Measurements from ENCODE around the gene TRIM23.
"Not testable (repeated sequence)": the region's sequence is repeated elsewhere in the genome, so short reads cannot be mapped to it uniquely, and the experiment has no call there.

TRIM23 gene

GRCh38 chr5:65620021-65620420 is 4.1 kb downstream of the TRIM23 start:
- no peaks in the 10 kb centered on the region for H3K27me3 Mint-ChIP-seq
- no peak overlapping the region for H3K27ac Mint-ChIP-seq
- ATAC-seq (ENCODE audit: low read depth) (no peak), DNase-seq (ENCODE audit: low spot score in 2 of 2) (no peak)
- peaks cover 9% of the 10 kb centered on the region for H3K4me1 Mint-ChIP-seq
- no peak overlapping the region for H3K4me3 Mint-ChIP-seq
- peaks cover 5% of the 10 kb centered on the region for H3K36me3 Mint-ChIP-seq
- no peaks in the 10 kb centered on the region for H3K9me3 Mint-ChIP-seq

DNA sequence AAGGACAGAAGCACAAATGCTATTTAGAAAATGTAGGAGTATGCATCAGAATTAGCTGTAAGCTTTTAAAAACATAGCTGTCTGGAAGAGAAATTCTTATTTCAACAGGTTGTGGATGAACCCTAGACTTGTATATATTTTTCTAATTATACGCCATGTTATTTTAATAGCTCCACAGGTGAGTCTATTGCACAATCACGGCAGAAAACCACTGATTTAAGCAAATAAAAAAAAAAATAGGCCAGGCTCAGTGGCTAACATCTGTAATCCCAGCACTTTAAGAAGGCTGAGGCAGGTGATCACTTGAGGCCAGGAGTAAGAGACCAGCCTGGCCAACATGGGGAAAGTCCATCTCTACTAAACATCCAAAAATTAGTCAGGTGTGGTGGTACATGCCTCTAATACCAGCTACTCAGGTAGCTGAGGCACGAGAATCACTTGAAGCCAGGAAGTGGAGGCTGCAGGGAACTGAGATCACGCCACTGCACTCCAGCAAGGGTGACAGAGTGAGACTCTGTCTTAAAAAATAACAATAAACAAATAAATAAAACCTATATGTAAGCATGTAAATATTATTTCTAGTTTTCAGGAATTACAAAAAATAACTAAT is 11.7 kb downstream of the TRIM23 start:
- Mint-ChIP-seq H3K36me3 (peaks cover 34% of the 10 kb centered on the region), H3K27ac (no peak overlapping the region), H3K9me3 (no peaks in the 10 kb centered on the region), H3K27me3 (no peaks in the 10 kb centered on the region), H3K4me3 (no peak overlapping the region), H3K4me1 (peaks cover 4% of the 10 kb centered on the region)
- DNase-seq (ENCODE audit: low spot score in 2 of 2) (no peak), ATAC-seq (ENCODE audit: low read depth) (no peak)

- H3K27ac Mint-ChIP-seq: no peak overlapping the region
- DNase-seq (ENCODE audit: low spot score in 2 of 2) (no peak), ATAC-seq (ENCODE audit: low read depth) (no peak)
- peaks cover 38% of the 10 kb centered on the region for H3K36me3 Mint-ChIP-seq
- no peak overlapping the region for H3K4me3 Mint-ChIP-seq
- peaks cover 4% of the 10 kb centered on the region for H3K4me1 Mint-ChIP-seq
- H3K27me3 Mint-ChIP-seq: no peaks in the 10 kb centered on the region
- no peaks in the 10 kb centered on the region for H3K9me3 Mint-ChIP-seq
These were observed 12.6 kb downstream of the TRIM23 start for GRCh38 chr5:65611524-65611923.

DNA sequence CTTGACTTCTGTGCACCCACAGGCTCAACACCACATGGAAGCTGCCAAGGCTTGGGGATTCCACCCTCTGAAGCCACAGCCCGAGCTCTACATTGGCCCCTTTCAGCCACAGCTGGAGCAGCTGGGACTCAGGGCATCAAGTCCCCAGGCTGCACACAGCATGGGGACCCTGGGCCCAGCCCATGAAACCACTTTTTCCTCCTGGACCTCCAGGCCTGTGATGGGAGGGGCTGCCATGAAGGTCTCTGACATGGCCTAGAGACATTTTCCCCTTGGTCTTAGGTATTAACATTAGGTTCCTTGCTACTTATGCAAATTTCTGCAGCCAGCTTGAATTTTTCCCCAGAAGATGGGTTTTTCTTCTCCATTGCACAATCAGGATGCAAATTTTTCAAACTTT is 22.4 kb downstream of the TRIM23 start:
- H3K27ac Mint-ChIP-seq; DNase-seq (ENCODE audit: low spot score in 2 of 2); H3K27me3 Mint-ChIP-seq; ATAC-seq (ENCODE audit: low read depth); H3K4me3 Mint-ChIP-seq; H3K9me3 Mint-ChIP-seq; H3K4me1 Mint-ChIP-seq: not testable (repeated sequence)
- peaks cover 53% of the 10 kb centered on the region for H3K36me3 Mint-ChIP-seq

GRCh38 chr5:65588694-65589093 is 35.4 kb downstream of the TRIM23 start:
- Mint-ChIP-seq H3K4me3 (no peak overlapping the region), H3K27me3 (no peaks in the 10 kb centered on the region), H3K36me3 (peaks cover 19% of the 10 kb centered on the region), H3K27ac (no peak overlapping the region), H3K9me3 (no peaks in the 10 kb centered on the region), H3K4me1 (no peaks in the 10 kb centered on the region)
- no peak for DNase-seq (ENCODE audit: low spot score in 2 of 2)
- no peak for ATAC-seq (ENCODE audit: low read depth)

GRCh38 chr5:65577141-65577540 is 47.0 kb downstream of the TRIM23 start:
- DNase-seq (ENCODE audit: low spot score in 2 of 2): no peak
- H3K27me3 Mint-ChIP-seq: no peaks in the 10 kb centered on the region

DNA sequence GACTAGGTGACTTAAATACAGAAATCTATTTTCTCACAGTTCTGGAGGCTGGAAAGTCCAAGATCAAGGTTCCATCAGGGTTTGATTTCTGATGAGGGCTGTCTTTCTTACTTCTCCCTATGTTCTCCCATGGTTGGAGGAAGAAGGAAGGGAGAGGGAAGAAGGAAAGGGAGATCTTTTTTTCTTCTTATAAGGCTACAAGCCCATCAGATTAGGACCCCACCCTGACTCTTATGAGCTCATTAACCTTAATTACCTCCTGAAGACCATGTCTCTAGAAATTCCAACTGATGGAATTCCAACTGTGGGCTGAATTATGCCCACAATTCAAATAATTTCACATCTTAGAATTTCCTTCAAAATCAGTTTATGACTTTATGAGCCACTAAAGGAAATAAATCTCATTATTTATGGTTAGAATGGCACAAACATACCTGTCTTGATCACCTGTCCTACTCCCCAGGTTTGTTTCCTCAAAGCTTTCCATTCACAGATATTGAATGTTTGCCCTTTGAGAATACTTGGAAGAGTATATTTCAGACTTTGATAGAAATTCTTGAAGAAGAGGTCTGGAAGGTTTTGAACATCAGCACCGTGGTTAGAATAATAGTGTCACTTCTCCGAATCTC is 53.4 kb downstream of the TRIM23 start:
- no peaks in the 10 kb centered on the region for H3K9me3 Mint-ChIP-seq
- H3K27ac Mint-ChIP-seq: no peak overlapping the region
- no peak overlapping the region for H3K4me3 Mint-ChIP-seq
- peaks cover 23% of the 10 kb centered on the region for H3K36me3 Mint-ChIP-seq
- DNase-seq (ENCODE audit: low spot score in 2 of 2) (no peak), ATAC-seq (ENCODE audit: low read depth) (no peak)
- H3K4me1 Mint-ChIP-seq: peaks cover 19% of the 10 kb centered on the region
- H3K27me3 Mint-ChIP-seq: no peaks in the 10 kb centered on the region

More at GRCh38 chr5:65577141-65577540, 47.0 kb downstream of the TRIM23 start:
- Mint-ChIP-seq H3K27ac (no peak overlapping the region), H3K9me3 (no peaks in the 10 kb centered on the region), H3K4me3 (no peak overlapping the region), H3K36me3 (peaks cover 34% of the 10 kb centered on the region), H3K4me1 (peaks cover 12% of the 10 kb centered on the region)
- no peak for ATAC-seq (ENCODE audit: low read depth)

DNA sequence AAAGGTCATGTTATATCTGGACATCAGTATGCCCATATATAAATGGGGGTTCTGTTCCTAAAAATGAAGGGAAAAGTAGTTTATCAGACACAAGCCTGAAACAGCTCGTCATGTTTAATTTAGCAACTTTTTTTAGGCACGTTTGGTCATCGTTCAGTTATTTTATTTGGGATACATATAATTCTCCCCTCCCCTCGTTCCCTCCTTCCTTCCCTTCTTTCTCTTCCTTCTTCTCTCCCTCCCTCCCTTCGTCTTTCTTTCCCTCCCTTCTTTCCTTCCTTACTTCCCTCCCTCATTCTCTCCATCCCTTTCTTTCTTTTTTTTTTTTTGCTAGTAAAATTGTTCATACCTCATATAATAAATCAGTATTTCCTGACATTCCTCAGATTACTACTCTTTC is 57.6 kb downstream of the TRIM23 start:
- DNase-seq (ENCODE audit: low spot score in 2 of 2) (no peak), ATAC-seq (ENCODE audit: low read depth) (no peak)
- peaks cover 7% of the 10 kb centered on the region for H3K36me3 Mint-ChIP-seq
- no peaks in the 10 kb centered on the region for H3K27me3 Mint-ChIP-seq
- H3K9me3 Mint-ChIP-seq: no peaks in the 10 kb centered on the region
- no peak overlapping the region for H3K4me3 Mint-ChIP-seq
- peaks cover 21% of the 10 kb centered on the region for H3K4me1 Mint-ChIP-seq
- H3K27ac Mint-ChIP-seq: no peak overlapping the region

GRCh38 chr5:65563777-65564176 is 60.4 kb downstream of the TRIM23 start:
- H3K36me3 Mint-ChIP-seq: peaks cover 4% of the 10 kb centered on the region
- H3K27me3 Mint-ChIP-seq: no peaks in the 10 kb centered on the region
- no peak for ATAC-seq (ENCODE audit: low read depth)
- no peak for DNase-seq (ENCODE audit: low spot score in 2 of 2)
- H3K27ac Mint-ChIP-seq: peak overlapping the region; percentile 98
- H3K4me3 Mint-ChIP-seq: peak overlapping the region; percentile 96
- no peaks in the 10 kb centered on the region for H3K9me3 Mint-ChIP-seq
- peaks cover 21% of the 10 kb centered on the region for H3K4me1 Mint-ChIP-seq

- DNase-seq (ENCODE audit: low spot score in 2 of 2) (peak; percentile 84 to 88), ATAC-seq (ENCODE audit: low read depth) (peak; percentile 96)
- Mint-ChIP-seq H3K36me3 (peaks cover 10% of the 10 kb centered on the region), H3K27me3 (no peaks in the 10 kb centered on the region), H3K4me3 (peak within 1 kb of the TSS; percentile 96), H3K4me1 (peaks cover 19% of the 10 kb centered on the region), H3K27ac (peak within 1 kb of the TSS; percentile 98), H3K9me3 (no peaks in the 10 kb centered on the region)
These were observed 61.1 kb downstream of the TRIM23 start, which contains the start of the genes CENPK and PPWD1 for GRCh38 chr5:65562731-65563701. TSS of gene CENPK (minus strand) at chr5:65563168. CDS start at chr5:65554907, 8,261 bp downstream. TSS of gene PPWD1 (plus strand) at chr5:65563296. CDS start at chr5:65563311, 15 bp downstream.

GRCh38 chr5:65556718-65557117 is 67.4 kb downstream of the TRIM23 start:
- Mint-ChIP-seq H3K4me1 (no peaks in the 10 kb centered on the region), H3K27ac (no peak overlapping the region), H3K27me3 (no peaks in the 10 kb centered on the region), H3K9me3 (no peaks in the 10 kb centered on the region), H3K36me3 (peaks cover 17% of the 10 kb centered on the region), H3K4me3 (no peak overlapping the region)
- ATAC-seq (ENCODE audit: low read depth) (no peak), DNase-seq (ENCODE audit: low spot score in 2 of 2) (no peak)

DNA sequence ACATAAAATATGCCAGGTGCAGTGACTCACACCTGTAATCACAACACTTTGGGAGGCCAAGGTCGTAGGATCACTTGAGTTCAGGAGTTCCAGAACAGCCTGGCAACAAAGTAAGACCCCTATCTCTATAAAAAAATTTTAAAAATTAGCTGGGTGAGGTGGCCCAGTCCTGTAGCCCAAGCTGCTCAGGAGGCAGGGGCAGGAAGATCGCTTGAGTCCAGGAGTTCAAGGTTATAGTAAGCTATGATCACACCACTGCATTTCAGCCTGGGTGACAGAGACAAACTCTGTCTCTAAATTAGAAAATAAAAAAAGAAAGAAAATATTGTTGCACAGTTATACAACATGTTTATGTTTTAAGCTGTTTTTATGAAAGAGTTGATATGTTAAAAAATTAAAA is 68.0 kb downstream of the TRIM23 start:
- no peaks in the 10 kb centered on the region for H3K4me1 Mint-ChIP-seq
- DNase-seq (ENCODE audit: low spot score in 2 of 2): no peak
- ATAC-seq (ENCODE audit: low read depth): no peak
- peaks cover 17% of the 10 kb centered on the region for H3K36me3 Mint-ChIP-seq
- no peaks in the 10 kb centered on the region for H3K27me3 Mint-ChIP-seq
- no peak overlapping the region for H3K27ac Mint-ChIP-seq
- H3K4me3 Mint-ChIP-seq: no peak overlapping the region
- no peaks in the 10 kb centered on the region for H3K9me3 Mint-ChIP-seq

GRCh38 chr5:65555287-65555686 is 68.8 kb downstream of the TRIM23 start:
- Mint-ChIP-seq H3K36me3 (peaks cover 17% of the 10 kb centered on the region), H3K4me1 (no peaks in the 10 kb centered on the region), H3K4me3 (no peak overlapping the region), H3K27ac (no peak overlapping the region), H3K27me3 (no peaks in the 10 kb centered on the region), H3K9me3 (no peaks in the 10 kb centered on the region)
- ATAC-seq (ENCODE audit: low read depth): no peak
- DNase-seq (ENCODE audit: low spot score in 2 of 2): no peak

DNA sequence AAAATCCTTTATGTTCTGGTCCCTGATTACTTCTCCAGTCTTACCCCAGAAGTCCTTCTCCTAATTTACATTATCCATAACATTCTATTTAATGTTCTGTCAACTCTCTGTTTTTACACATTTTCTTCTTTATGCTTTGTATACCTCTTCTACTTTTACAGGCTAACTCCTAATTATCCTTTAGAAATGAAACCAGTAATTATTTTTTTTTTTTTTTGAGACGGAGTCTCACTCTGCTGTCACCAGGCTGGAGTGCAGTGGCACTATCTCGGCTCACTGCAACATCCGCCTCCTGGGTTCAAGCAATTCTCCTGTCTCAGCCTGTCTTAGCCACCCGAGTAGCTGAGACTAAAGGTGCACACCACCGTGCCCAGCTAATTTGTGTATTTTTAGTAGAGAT is 70.2 kb downstream of the TRIM23 start:
- Mint-ChIP-seq H3K9me3 (no peaks in the 10 kb centered on the region), H3K27me3 (no peaks in the 10 kb centered on the region), H3K27ac (no peak overlapping the region), H3K36me3 (peaks cover 20% of the 10 kb centered on the region), H3K4me1 (no peaks in the 10 kb centered on the region), H3K4me3 (no peak overlapping the region)
- DNase-seq (ENCODE audit: low spot score in 2 of 2) (no peak), ATAC-seq (ENCODE audit: low read depth) (no peak)

Measured in memory B cell (primary cell).